Activated CD8-positive, alpha-beta memory T cell treated with anti-CD3 and anti-CD28 coated beads, Interleukin-2, amount 50 U/mL, for 1 hour (primary cell): Measurements from ENCODE around the gene TMEM183A.
"Not testable (repeated sequence)": the region's sequence is repeated elsewhere in the genome, so short reads cannot be mapped to it uniquely, and the experiment has no call there.

Experiments used
- DNase-seq: peaks from one replicate; pipeline ENCODE4 v3.0.0-alpha.2; 2020; ENCODE audit errors: extremely low read depth

TMEM183A gene

DNA sequence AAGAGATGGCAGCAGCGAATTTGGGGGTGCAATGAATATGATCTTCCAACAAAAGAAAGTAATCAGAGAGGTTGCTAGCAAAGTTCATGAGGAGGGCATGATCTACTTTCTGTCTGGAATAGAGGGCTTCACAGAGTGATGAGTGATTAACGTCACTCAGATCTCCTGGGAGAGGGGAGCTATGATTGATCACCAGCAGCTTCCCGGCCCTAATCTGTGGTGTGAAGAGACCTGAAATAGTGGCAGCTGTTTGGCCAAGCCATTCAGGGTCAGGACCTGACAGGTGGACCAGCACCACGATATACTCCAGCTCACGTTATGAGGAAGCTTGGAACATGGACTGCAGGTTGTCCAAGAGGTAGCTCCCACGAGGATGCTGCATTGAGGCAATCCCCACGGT, 19.9 kb upstream of the TMEM183A start:
- no peak for DNase-seq

- no peak for DNase-seq
These were observed 19.1 kb upstream of the TMEM183A start for GRCh38 chr1:202987922-202988583.

- DNase-seq: no peak
These were observed 17.3 kb upstream of the TMEM183A start for GRCh38 chr1:202989879-202990278.

GRCh38 chr1:202991112-202991511, 16.1 kb upstream of the TMEM183A start:
- DNase-seq: no peak

GRCh38 chr1:202994756-202995155, 12.4 kb upstream of the TMEM183A start:
- no peak for DNase-seq

DNA sequence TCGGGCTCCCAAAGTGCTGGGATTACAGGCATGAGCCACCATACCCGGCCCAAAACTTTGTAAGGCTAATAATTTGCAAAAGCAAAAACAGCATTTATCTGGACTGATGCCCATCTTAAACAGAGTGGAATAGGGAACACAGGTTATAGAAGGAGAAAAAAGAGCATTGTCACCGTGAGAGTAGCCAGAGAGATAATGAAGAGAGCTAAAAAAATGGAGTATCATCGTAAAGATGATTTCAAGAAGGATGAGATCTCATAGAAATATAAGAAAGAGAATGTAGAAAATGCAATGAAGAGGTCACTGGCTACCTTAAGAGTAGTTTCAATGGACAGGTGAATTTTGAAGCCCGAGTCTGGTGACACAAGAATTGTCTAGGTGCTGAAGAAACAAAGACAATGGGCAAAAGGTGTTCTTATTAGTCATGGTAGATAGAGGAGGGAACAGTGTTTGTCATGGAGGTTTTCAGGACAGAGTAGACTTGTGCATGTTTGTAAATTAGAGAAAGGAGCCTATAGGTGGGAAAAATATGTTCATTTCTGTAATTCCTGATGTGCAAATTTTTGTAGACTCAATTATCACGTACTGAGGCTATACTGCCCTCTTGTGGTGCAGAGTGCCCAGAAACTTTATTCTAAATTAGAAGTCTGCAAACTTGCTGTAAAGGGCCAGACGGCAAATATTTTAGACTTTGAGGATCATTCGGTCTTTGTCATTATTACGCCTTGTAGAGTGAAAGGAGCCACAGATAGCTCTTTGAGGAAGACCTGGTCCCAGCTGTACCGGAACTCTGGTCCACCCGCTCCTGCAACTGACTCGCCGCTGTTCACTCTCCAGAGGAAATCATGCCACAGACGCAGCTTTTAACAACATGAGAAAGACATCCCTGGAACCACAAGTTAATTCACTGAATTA, 8.1 kb upstream of the TMEM183A start:
- DNase-seq: peak; percentile 32

DNA sequence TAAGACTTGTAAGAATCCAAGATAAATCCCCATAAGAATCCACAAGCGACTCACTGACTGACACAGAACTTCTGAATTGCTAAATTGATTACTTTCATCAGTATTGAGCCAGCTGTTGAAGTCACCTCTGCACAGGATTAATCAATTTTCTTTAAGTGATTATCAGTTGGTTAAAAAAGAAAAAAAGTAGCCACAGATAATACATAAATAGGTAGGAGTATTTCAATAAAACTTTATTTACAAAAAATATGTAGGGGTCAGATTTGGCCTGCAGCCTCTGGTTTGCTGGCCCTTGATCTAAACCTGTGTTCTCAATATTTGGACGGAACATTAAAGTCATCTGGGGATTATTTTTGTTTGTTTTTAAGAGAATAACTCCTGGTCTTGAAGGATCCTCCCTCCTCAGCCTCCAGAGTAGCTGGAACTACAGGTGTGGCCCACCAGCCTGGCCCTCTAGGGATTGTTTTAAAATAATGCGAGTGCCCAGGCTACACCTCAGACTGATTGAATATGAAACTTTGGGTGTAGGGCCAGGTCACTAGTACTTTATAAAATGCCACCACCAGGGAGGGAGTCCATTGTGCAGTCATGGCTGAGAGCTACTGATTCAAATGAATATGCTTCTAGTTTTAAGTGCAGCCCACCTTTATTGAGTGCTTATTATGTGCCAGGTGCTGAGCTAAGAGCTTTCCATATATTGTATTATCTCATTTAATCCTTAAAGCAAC, 6.8 kb upstream of the TMEM183A start:
- no peak for DNase-seq

- no peak for DNase-seq
These were observed 5.2 kb upstream of the TMEM183A start for GRCh38 chr1:203001986-203002385.

- no peak for DNase-seq
These were observed 4.2 kb upstream of the TMEM183A start for GRCh38 chr1:203002951-203003350.

DNA sequence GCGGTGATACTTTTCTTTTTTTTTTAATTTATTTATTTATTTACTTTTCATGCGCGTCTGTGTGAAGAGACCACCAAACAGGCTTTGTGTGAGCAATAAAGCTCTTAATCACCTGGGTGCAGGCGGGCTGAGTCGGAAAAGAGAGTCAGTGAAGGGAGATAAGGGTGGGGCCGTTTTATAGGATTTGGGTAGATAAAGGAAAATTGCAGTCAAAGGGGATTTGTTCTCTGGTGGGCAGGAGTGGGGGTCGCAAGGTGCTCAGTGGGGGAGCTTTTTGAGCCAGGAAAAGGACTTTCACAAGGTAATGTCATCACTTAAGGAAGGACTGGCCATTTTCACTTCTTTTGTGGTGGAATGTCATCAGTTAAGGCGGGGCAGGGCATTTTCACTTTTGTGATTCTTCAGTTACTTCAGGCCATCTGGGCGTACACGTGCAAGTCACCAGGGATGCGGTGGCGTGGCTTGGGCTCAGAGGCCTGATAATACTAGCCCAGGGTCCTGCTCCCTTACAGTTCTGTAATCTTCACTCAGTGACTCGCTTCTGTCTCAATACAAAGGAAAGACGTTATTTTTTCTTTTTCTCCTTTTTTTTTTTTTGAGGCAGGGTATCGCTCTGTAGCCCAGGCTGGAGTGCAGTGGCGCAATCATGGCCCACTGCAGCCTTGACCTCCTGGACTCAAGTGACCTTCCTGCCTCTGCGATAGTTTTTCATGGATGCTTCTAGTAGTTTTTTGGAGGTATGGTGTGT, 1.6 kb upstream of the TMEM183A start:
- not testable (repeated sequence) for DNase-seq

DNA sequence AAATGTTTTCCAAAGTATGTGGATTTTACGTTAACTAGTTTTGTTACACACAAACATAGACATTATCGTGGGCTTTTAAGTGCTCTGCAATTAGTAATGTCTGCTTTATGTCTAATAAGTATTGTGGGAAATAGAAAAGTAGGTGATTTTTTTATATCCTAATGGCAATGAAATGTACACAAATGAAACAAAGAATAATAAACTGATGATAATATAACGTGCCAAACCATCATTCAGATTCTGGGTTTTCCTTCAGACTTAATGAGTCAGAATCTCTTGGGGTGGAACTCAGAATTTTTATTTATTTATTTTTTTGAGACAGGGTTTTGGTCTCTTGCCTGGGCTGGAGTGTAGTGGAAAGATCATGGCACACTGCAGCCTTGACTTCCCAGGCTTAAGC, 2.0 kb downstream of the TMEM183A start:
- DNase-seq: no peak

DNA sequence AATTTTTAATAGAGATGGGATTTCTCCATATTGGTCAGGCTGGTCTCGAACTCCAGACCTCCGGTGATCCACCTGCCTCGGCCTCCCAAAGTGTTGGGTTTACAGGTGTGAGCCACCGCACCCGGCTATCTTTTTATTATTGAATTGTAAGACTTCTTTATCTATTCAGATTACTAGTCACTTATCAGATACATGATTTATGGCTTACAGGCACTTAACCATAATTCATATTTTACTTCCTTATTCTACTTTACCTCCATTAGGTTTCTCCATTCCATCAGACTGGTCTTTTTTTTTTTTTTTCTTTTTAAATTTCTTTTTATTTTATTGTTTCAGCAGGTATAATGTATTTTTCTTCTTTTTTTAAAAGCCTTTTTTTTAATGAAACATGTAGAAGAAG, 4.4 kb downstream of the TMEM183A start:
- DNase-seq: no peak

DNA sequence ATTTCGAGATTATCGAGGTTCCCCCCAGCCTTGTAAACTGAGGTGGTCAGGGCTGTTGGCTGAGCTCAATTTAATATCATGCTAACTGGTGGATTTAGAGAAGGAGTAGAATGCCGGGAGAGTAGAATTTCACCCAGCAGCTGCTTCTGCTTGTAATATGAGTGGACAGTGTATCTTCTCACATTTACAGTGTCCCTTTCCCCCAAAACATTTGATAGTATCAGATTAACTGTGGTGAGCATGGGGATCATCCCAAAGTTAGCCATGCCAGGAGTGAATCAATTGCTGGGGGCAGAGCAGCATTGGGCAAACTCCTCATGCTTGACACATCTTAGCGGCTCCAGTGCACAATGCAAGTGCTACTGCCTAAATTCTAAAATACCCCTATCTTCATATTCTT, 9.9 kb downstream of the TMEM183A start:
- DNase-seq: no peak

GRCh38 chr1:203017692-203018091, 10.5 kb downstream of the TMEM183A start:
- no peak for DNase-seq

- DNase-seq: not testable (repeated sequence)
These were observed 15.7 kb downstream of the TMEM183A start for GRCh38 chr1:203022855-203023254.

DNA sequence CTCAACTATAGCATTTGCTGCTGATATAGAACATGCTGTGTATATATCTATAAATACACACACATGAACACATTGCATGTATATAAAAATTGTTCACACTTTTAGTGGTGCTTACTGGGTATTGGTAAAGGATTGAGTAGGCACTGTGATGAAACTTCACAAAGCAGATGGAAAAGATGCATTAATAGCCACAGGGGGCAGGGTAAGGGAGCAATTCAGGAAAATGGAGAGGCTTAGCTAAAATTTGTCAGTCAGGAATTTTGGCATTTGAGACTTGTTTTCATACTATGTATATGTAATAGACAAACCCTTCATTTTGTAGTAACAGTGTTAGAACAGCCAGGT, 18.5 kb downstream of the TMEM183A start:
- DNase-seq: no peak

GRCh38 chr1:203026031-203026665, 19.0 kb downstream of the TMEM183A start, which contains the start of gene PPFIA4:
Gene PPFIA4, plus strand, starts transcription at chr1:203026491. Its CDS starts 12,518 bp downstream, at chr1:203039009.
- DNase-seq: peak; percentile 46

DNA sequence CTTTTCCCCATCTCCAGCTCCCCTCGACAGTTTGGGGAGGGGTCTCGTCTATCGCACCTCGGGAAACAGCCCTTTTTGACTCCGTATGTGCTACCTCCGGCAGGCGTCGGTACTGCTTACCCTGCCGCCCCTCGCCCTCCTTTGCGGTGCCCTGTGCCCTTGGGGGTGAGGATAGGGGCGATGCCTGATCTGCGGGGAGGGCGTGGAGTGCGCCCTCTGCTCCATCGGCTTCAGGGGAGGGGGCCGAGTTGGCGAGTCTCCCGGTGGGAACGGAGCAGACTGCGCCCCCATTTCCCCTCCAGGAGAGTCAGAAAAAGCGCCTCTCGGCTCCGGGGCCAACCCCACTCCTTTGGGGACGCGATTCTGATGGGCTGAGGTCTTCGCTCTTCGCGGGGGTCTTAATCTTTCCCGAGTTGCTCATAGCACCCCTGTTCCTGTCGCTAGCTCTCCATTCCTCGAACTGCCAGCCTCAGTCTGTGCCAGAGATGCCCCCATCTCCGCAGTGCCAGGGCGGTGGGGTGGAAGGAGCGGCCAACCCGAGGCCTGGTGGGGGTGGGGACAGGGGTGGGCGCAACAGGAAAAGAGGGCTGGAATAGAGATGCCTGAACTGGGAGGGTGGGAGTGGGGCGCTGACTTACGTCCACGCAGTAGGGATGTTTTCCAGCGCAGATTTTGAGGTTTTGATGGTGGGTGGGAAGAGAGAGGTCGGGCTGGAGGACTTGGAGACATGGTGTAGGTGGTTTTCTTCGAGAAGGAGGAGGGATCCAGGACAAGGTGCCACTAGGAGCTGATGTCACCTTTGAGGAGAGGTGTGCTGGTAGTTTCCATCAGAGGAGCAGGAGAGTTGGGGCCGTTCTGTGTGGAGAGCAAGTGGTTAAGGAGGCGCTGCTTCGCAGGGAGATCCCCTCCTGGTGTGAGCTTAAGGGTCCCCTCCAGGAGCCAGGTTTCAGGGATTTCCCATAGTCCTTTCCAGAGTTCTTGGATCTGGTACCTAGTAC, 19.8 kb downstream of the TMEM183A start:
- DNase-seq: no peak

DNA sequence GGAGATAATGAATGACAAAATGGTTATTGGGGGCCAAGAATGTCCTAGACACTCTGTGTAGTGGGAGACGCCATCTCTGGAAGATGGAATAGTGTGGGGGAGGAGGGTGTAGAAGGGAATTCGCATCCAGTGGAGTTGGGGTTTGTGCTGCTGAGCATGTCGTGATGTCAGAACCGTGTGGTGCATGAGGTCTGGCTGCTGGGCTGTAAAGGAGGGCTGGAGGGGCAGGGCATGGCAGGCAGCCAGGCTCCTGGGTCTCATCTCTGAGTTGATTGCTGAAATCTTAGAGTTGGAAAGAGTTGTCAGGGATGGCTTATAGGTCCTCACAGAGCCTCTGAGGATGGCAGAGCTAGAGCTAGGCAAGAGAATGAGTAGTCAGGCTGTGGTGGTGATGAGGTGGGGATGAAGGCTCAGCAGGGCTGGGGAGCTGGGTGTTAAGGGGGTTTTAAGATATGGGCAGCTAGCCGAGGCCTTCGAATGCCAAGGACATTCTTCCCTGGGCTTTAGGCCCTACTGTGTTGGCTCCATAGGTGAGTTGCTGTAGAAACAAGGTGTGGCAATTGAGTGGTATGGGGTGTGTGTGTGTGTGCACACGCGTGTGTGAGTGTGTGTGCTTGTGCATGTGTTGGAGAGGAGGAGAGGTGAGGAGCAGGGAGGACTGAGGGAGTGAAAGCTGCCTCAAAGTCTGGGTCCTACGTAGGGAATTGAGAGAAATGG, 21.1 kb downstream of the TMEM183A start:
- DNase-seq: no peak
